Measurements from ENCODE around the gene AOAH.

AOAH gene

DNA sequence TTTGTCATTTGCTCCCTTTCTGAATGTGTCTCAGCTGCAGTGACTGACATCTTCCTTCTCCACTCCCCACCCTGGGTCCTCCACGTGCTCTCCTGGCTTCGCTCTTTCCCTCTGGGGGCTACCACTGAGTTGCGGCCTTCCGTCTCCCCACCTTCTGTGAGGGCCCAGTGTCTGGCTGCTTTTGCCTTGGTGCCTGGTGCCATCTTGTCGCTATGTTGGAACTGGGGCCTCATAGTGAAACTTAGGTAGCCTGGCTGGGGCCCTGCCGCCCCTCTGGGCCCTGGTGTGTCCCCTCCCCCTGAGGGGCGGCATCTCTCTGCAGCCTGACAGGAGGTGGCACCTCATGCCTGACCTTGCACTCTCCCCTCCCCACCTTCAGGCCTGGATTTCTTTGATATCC lies 190.6 kb downstream of the AOAH start:
- no peak for TF ChIP-seq CTCF (IDR thresholded peaks at IDR 0.05; ENCODE audit: control insufficient read depth, insufficient read depth, low read depth, low read length, missing control alignments)
- H3K4me3 ChIP-seq (ENCODE audit: control insufficient read depth, low read depth, low read length): no peak overlapping the region
- DNase-seq (ENCODE audit: low read depth): no peak

- TF ChIP-seq CTCF (IDR thresholded peaks at IDR 0.05; ENCODE audit: control insufficient read depth, insufficient read depth, low read depth, low read length, missing control alignments): no peak
- no peak for DNase-seq (ENCODE audit: low read depth)
- no peak overlapping the region for H3K4me3 ChIP-seq (ENCODE audit: control insufficient read depth, low read depth, low read length)
These were observed 191.3 kb downstream of the AOAH start for GRCh38 chr7:36532981-36533499.

- no peak overlapping the region for H3K4me3 ChIP-seq (ENCODE audit: control insufficient read depth, low read depth, low read length)
- no peak for TF ChIP-seq CTCF (IDR thresholded peaks at IDR 0.05; ENCODE audit: control insufficient read depth, insufficient read depth, low read depth, low read length, missing control alignments)
- no peak for DNase-seq (ENCODE audit: low read depth)
These were observed 192.3 kb downstream of the AOAH start for GRCh38 chr7:36531951-36532350.

- no peak overlapping the region for H3K4me3 ChIP-seq (ENCODE audit: control insufficient read depth, low read depth, low read length)
- TF ChIP-seq CTCF (IDR thresholded peaks at IDR 0.05; ENCODE audit: control insufficient read depth, insufficient read depth, low read depth, low read length, missing control alignments): no peak
- DNase-seq (ENCODE audit: low read depth): no peak
These were observed 193.8 kb downstream of the AOAH start for GRCh38 chr7:36530456-36530855.

DNA sequence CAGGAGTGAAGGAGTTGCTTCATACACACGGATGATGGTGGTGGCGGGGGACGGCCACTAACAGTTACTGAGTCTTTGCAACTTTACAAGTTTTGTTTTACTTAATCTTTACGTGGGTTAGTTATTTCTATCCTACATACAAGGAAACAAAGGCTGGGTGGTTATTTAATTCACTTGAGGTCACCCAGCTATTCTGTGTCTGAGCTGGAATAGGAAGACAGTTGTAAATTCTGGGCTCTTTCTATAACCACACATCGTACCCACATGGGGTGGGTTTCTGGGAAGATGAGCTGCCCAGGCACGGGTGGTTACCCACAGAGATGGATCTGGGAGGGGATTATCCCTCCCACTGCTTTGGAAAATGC lies 196.8 kb downstream of the AOAH start:
- no peak for DNase-seq (ENCODE audit: low read depth)
- no peak for TF ChIP-seq CTCF (IDR thresholded peaks at IDR 0.05; ENCODE audit: control insufficient read depth, insufficient read depth, low read depth, low read length, missing control alignments)
- H3K4me3 ChIP-seq (ENCODE audit: control insufficient read depth, low read depth, low read length): no peak overlapping the region

DNA sequence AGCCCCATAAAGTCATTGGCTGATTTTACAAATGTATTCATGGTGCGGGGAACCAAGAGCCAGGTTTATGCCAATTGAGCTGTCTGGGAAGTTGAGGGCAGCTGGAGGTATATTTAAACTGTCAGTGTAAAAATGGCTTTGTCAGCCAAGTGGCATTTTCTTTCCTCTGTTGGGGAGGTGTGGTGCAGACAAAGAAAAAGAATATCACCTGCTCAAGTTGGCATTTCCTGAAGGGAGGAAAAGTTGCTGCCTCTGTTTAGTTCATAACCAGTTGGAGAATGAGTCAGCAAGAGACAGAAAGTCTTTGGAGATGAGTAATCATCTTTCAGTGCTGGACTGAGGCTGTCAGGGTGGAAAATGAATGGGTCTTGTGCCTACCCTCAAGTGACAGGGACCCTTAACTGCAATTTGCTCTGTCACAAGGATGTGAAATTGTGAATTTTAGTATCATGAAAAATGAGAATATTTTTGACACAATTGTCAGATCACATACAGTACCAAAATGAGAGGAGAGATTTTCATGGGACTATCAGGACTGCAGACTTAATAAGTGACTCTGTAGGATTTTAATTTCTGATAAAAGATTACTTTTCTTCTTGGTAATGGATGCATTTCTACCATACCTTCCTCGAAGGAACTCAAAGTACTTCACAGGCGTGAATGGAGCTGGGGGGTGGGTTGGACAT lies 197.3 kb downstream of the AOAH start:
- DNase-seq (ENCODE audit: low read depth): peak; percentile 16
- H3K4me3 ChIP-seq (ENCODE audit: control insufficient read depth, low read depth, low read length): no peak overlapping the region
- TF ChIP-seq CTCF (IDR thresholded peaks at IDR 0.05; ENCODE audit: control insufficient read depth, insufficient read depth, low read depth, low read length, missing control alignments): no peak

Measured in AG09309 (cell line).